Activated T-cell treated with anti-CD3 and anti-CD28 coated beads for 4 hours (primary cell): ENCODE data around the gene ORM2.

Source experiments
- DNase-seq: peaks from one replicate; pipeline ENCODE4 v3.0.0-alpha.2; 2020

The ORM2 gene

GRCh38 chr9:114296338-114296737 is 33.3 kb upstream of the ORM2 start:
- no peak for DNase-seq

- DNase-seq = no peak
These were observed 30.1 kb upstream of the ORM2 start for GRCh38 chr9:114299286-114300152.

- no peak for DNase-seq
These were observed 29.4 kb upstream of the ORM2 start for GRCh38 chr9:114300153-114300845.

GRCh38 chr9:114300846-114301797 is 28.5 kb upstream of the ORM2 start:
- DNase-seq = no peak

GRCh38 chr9:114301798-114302565 is 27.7 kb upstream of the ORM2 start:
- DNase-seq = no peak

- no peak for DNase-seq
These were observed 26.9 kb upstream of the ORM2 start for GRCh38 chr9:114302727-114303126.

- no peak for DNase-seq
These were observed 26.1 kb upstream of the ORM2 start for GRCh38 chr9:114303571-114303970.

GRCh38 chr9:114303977-114304376 is 25.7 kb upstream of the ORM2 start:
- no peak for DNase-seq

- DNase-seq = no peak
These were observed 25.1 kb upstream of the ORM2 start for GRCh38 chr9:114304416-114305188.

GRCh38 chr9:114307899-114308267 is 21.8 kb upstream of the ORM2 start:
- no peak for DNase-seq

- no peak for DNase-seq
These were observed 21.2 kb upstream of the ORM2 start for GRCh38 chr9:114308361-114308950.

GRCh38 chr9:114309096-114309495 is 20.6 kb upstream of the ORM2 start:
- DNase-seq = no peak

GRCh38 chr9:114310471-114311450 is 18.9 kb upstream of the ORM2 start:
- DNase-seq = no peak

GRCh38 chr9:114311571-114312512 is 17.8 kb upstream of the ORM2 start:
- no peak for DNase-seq

- no peak for DNase-seq
These were observed 17.2 kb upstream of the ORM2 start for GRCh38 chr9:114312513-114312875.

GRCh38 chr9:114313186-114313585 is 16.5 kb upstream of the ORM2 start:
- no peak for DNase-seq

- no peak for DNase-seq
These were observed 15.3 kb upstream of the ORM2 start for GRCh38 chr9:114314256-114314867.
